Right lobe of liver (tissue), 6 donors: Measurements from ENCODE around the gene NECAB2. TPM values are rescaled to one million over a fixed set of nuclear protein-coding genes. Genes with fewer than 3 reads are reported as not detected.

ENCODE experiments used
- ATAC-seq, 4 donors: fragments of 200-7000 bp; cut with Tn5 transposase; one replicate each; pipeline ENCODE4 v1.9.1; 2020; ENCODE audit warnings: mild to moderate bottlenecking in 4 of 4, moderate library complexity in 4 of 4
- DNase-seq, 3 donors: peaks; one replicate each; pipeline ENCODE4 v3.0.0-alpha.2; 2020
- H3K27ac ChIP-seq, 3 donors: fragments of 200-600 bp; one replicate each; pipeline ENCODE4 v1.8.0; 2022
- H3K27me3 ChIP-seq, 2 donors: fragments of 200-600 bp; one replicate each; pipeline ENCODE4 v1.8.0; 2022
- H3K36me3 ChIP-seq, 4 donors: fragments of 200-600 bp; sonication (generic) in 1 of 4; one replicate each; pipeline versions ENCODE4 v1.5.1 to v1.8.0; 2017 to 2022; ENCODE audit warnings: control low read depth in 1 of 4
- H3K4me1 ChIP-seq, 4 donors: fragments of 200-600 bp; sonication (generic) in 1 of 4; one replicate each; pipeline versions ENCODE4 v1.5.1 to v1.8.0; 2017 to 2022; ENCODE audit warnings: control low read depth in 1 of 4
- H3K4me3 ChIP-seq, 3 donors: fragments of 200-600 bp; one replicate each; pipeline ENCODE4 v1.8.0; 2022
- H3K9me3 ChIP-seq, 4 donors: fragments of 200-600 bp; sonication (generic) in 1 of 4; one replicate each; pipeline versions ENCODE4 v1.5.1 to v1.8.0; 2017 to 2022; ENCODE audit warnings: control low read depth in 1 of 4
- CTCF ChIP-seq, 4 donors: fragments of 200-600 bp in 3 of 4; fragments of 450-650 bp in 1 of 4; IDR thresholded peaks; one replicate each; pipeline versions ENCODE4 v1.5.1 to v1.8.0; 2016 to 2022; ENCODE audit warnings: antibody characterized with exemption in 4 of 4, mild to moderate bottlenecking in 2 of 4
- POLR2A ChIP-seq: fragments of 450-650 bp; IDR thresholded peaks from one replicate; pipeline ENCODE4 v1.6.1; 2017; ENCODE audit warnings: antibody characterized with exemption, mild to moderate bottlenecking
- WGBS: methylation state at CpG from one replicate; pipeline ENCODE4 v1.1.6; 2018; ENCODE audit warnings: low coverage, low lambda C conversion rate; ENCODE audit not compliant: insufficient coverage; ENCODE audit errors: missing lambda C conversion rate; 5-methylcytosine and 5-hydroxymethylcytosine counted together
- intact Hi-C, 2 donors: fragments of 100-400 bp; cut with DNase I; formaldehyde crosslinking; loops; one replicate each; pipeline versions ENCODE4 v1.11.2 to v1.14.1; 2022
- total RNA-seq, 6 experiments: library from RNA; depleted of rRNA in 2 of 6; stranded (reverse); fragments of >200 nt in 2 of 6; fragmentation: NEBNext Ultra II Directional in 3 of 6; extraction: Animal tissue kit (Norgen Biotek cat#: 25700) in 3 of 6; gene quantifications; one replicate each; pipeline versions ENCODE4 v1.1.0 to v1.2.4, GENCODE V29; 2016 to 2023
- donor health status: DM: no; HTN: yes; CAD: no.
- donor health status: DM: no; HTN: no; CAD: no.
- donor health status: DM: no; HTN: no; CAD: no.
- donor health status: DM: no; HTN: yes; CAD: no.
- donor health status: DM: no; HTN: yes; CAD: no.

Gene NECAB2
- total RNA-seq, 6 experiments from 2014 or later: 0.56 to 26.8 (median 7.1) TPM

- intact Hi-C loops: no loop called here
- H3K4me1 ChIP-seq: no peaks in the 10 kb centered on the region
- no peak for TF ChIP-seq POLR2A
- no peak for TF ChIP-seq CTCF (IDR thresholded peaks at IDR 0.05)
- H3K4me3 ChIP-seq: no peak overlapping the region
- ATAC-seq: no peak
- H3K27me3 ChIP-seq: no peaks in the 10 kb centered on the region
- H3K27ac ChIP-seq: no peak overlapping the region
- no peaks in the 10 kb centered on the region for H3K36me3 ChIP-seq
- no peak for DNase-seq
- H3K9me3 ChIP-seq: no peaks in the 10 kb centered on the region
- 94% methylated on average over 12 of the region's 17 CpGs for WGBS
Observed at GRCh38 chr16:84031556-84031955, 63.5 kb downstream of the NECAB2 start.

GRCh38 chr16:84032458-84033178, 64.6 kb downstream of the NECAB2 start:
- Histone ChIP-seq H3K4me1 (no peaks in the 10 kb centered on the region), H3K27me3 (no peaks in the 10 kb centered on the region), H3K4me3 (no peak overlapping the region), H3K9me3 (no peaks in the 10 kb centered on the region), H3K36me3 (no peaks in the 10 kb centered on the region), H3K27ac (no peak overlapping the region)
- 70% methylated on average over 7 of the region's 15 CpGs for WGBS
- no peak for TF ChIP-seq CTCF (IDR thresholded peaks at IDR 0.05)
- intact Hi-C loops: no loop called here
- no peak for ATAC-seq
- no peak for DNase-seq

GRCh38 chr16:84033251-84034195, 65.5 kb downstream of the NECAB2 start:
- Histone ChIP-seq H3K36me3 (no peaks in the 10 kb centered on the region), H3K4me3 (no peak overlapping the region), H3K27me3 (no peaks in the 10 kb centered on the region), H3K27ac (no peak overlapping the region), H3K4me1 (no peaks in the 10 kb centered on the region), H3K9me3 (no peaks in the 10 kb centered on the region)
- DNase-seq: no peak
- intact Hi-C loops: no loop called here
- no peak for ATAC-seq
- TF ChIP-seq POLR2A (no peak), CTCF (IDR thresholded peaks at IDR 0.05) (no peak)
- WGBS: 60% methylated on average over 7 of the region's 25 CpGs

GRCh38 chr16:84034516-84034915, 66.5 kb downstream of the NECAB2 start:
- Histone ChIP-seq H3K27ac (no peak overlapping the region), H3K4me3 (no peak overlapping the region), H3K4me1 (no peaks in the 10 kb centered on the region), H3K27me3 (no peaks in the 10 kb centered on the region), H3K36me3 (no peaks in the 10 kb centered on the region), H3K9me3 (no peaks in the 10 kb centered on the region)
- intact Hi-C loops: no loop called here
- DNase-seq: no peak
- ATAC-seq: no peak
- 88% methylated on average over 9 of the region's 12 CpGs for WGBS
- TF ChIP-seq CTCF (IDR thresholded peaks at IDR 0.05) (no peak), POLR2A (no peak)
